ENCODE measurements around the gene GMCL1. TPM values are rescaled to one million over a fixed set of nuclear protein-coding genes. Genes with fewer than 3 reads are reported as not detected.
A peak's percentile ranks its signal among the peaks of the same experiment; 100 is the strongest.

The GMCL1 gene
- total and polyA plus RNA-seq, 9 of the 15 experiments (the other 6 are each of a cell fraction or from before 2014, with no cell fraction given), result 7.0 to 27.3 (median 15.4) TPM

DNA sequence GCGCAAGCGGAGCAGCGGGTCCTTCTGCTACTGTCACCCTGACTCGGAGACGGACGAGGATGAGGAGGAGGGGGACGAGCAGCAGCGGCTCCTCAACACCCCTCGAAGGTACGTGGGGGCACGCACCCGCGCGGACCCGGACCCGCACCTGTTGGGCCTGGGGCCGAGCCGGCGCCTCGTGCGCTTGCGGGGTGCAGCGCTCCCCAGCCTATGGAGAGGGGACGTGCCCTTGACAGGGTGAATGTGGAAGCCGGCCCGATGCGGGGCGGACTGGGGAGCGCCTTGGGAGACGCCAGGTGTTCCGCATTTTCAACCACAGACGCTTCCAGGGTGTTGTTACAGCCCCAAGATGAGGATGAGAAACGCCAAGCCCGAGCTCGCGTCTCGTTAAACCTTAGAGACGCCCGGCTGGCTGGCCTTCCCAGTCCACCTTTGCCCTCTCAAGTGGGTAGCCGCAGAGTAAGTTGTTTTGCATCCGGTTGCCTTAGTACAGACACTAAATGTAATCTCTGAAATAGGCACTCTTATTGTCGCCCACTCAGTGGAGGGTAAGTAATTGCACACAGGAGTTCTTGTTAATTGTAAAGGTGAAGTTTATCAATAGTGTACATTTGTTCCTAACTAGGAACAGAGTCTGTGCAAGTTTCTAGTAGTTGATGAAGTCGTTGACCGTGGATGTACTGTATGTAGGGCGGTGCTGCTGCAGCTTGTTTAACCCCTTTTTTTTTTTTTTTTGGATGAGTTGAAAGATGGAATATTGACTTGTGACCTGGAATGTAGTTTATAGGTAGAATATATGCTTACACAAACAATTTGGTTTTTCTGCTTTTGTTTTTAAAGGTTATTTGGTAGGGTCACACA is 815 bp downstream of the GMCL1 start (continued):
- TF ChIP-seq, protein P1, sequence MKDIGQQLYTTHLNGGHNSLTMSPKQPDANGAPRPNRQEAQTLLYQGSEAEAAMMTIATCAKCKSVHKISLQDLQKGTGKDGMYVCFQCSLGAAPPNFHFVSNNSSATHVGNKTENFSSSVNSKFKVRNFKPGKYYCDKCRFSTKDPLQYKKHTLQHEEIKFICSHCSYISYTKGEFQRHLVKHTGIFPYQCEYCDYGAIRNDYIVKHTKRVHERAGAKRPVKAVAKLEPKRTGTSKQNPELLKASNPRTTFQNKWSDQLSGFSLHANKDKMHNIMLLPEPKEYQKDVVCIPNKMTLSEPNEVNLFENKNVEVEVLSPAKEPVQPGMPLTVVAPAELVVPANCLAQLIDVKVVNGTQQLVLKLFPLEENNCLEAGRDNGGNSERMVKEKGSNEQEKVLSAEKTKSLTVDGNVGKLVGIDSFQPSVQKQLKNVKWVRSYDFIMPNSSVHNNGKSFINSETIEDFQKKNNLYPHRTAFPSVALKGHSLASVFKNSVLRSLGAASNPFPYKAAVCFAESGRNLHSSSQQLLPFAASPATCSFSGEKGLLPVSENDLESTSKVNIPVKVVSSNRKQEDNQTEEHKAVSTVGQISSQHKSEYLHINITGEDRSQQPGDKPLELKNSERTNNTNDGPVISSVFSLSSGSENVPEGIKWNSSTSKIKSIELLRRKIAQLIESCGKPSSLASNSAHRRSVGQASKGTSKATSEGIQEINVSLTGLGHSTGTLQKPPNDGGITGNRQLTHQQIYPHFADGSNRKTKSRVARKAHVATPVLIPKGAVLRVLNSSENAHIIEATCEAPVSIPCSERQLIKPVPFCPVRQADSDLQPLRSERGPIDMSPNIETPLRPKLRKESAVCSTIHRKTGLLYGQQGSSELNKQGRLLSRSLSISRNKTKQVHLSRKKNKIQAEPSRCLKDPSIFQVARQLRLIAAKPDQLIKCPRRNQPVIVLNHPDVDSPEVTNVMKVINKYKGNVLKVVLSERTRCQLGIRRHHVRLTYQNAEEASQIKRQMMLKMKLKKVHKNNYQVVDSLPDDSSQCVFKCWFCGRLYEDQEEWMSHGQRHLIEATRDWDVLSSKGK (CRISPR knock-in tag; IDR thresholded peaks at IDR 0.05), result no peak
- TF ChIP-seq ZNF586 (CRISPR knock-in tag; conservative IDR thresholded peaks at IDR 0.05), result no peak
- TF ChIP-seq CTBP1 (IDR thresholded peaks at IDR 0.05; ENCODE audit: borderline replicate concordance), result peak; percentile 18
- TF ChIP-seq EHMT2 (IDR thresholded peaks at IDR 0.05), result no peak
- no peak for TF ChIP-seq XRCC5 (IDR thresholded peaks at IDR 0.05; ENCODE audit: low read depth, low read length)
- TF ChIP-seq CCNT2 (IDR thresholded peaks at IDR 0.05; ENCODE audit: borderline replicate concordance, extremely low read depth, insufficient read length, low read depth, low read length), result peak; percentile 12
- no peak for TF ChIP-seq DMBX1 (CRISPR knock-in tag; IDR thresholded peaks at IDR 0.05; ENCODE audit: borderline replicate concordance)
- TF ChIP-seq, protein P2, sequence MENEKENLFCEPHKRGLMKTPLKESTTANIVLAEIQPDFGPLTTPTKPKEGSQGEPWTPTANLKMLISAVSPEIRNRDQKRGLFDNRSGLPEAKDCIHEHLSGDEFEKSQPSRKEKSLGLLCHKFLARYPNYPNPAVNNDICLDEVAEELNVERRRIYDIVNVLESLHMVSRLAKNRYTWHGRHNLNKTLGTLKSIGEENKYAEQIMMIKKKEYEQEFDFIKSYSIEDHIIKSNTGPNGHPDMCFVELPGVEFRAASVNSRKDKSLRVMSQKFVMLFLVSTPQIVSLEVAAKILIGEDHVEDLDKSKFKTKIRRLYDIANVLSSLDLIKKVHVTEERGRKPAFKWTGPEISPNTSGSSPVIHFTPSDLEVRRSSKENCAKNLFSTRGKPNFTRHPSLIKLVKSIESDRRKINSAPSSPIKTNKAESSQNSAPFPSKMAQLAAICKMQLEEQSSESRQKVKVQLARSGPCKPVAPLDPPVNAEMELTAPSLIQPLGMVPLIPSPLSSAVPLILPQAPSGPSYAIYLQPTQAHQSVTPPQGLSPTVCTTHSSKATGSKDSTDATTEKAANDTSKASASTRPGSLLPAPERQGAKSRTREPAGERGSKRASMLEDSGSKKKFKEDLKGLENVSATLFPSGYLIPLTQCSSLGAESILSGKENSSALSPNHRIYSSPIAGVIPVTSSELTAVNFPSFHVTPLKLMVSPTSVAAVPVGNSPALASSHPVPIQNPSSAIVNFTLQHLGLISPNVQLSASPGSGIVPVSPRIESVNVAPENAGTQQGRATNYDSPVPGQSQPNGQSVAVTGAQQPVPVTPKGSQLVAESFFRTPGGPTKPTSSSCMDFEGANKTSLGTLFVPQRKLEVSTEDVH (IDR thresholded peaks at IDR 0.05; ENCODE audit: low read depth, partially characterized antibody), result no peak
- TF ChIP-seq CEBPB (tag; IDR thresholded peaks at IDR 0.05), result no peak
- no peak for TF ChIP-seq GTF3C2 (IDR thresholded peaks at IDR 0.05; ENCODE audit: borderline replicate concordance, extremely low read depth, insufficient read length)
- no peak for TF ChIP-seq NCOA2 (IDR thresholded peaks at IDR 0.05; ENCODE audit: partially characterized antibody in 2 of 2)
- TF ChIP-seq PRMT5 (CRISPR knock-in tag; IDR thresholded peaks at IDR 0.05), result no peak
- no peak for TF ChIP-seq MLX (CRISPR knock-in tag; conservative IDR thresholded peaks at IDR 0.05)
- TF ChIP-seq SREBF1 (IDR thresholded peaks at IDR 0.05; ENCODE audit: borderline replicate concordance, low read depth, low read length), result no peak
- no peak for TF ChIP-seq RFX1 (IDR thresholded peaks at IDR 0.05)
- TF ChIP-seq NFE2L1 (tag; IDR thresholded peaks at IDR 0.05; ENCODE audit: borderline replicate concordance, low read depth), result no peak
